Right lobe of liver (tissue), 4 donors: ENCODE data around the gene PSD.

Experiments used
- CTCF ChIP-seq, 4 donors: fragments of 200-600 bp in 3 of 4; fragments of 450-650 bp in 1 of 4; IDR thresholded peaks; one replicate each; pipeline versions ENCODE4 v1.5.1 to v1.8.0; 2016 to 2022; ENCODE audit warnings: antibody characterized with exemption in 4 of 4, mild to moderate bottlenecking in 2 of 4
- POLR2A ChIP-seq: fragments of 450-650 bp; IDR thresholded peaks from one replicate; pipeline ENCODE4 v1.6.1; 2017; ENCODE audit warnings: antibody characterized with exemption, mild to moderate bottlenecking
- donor health status: DM: no; HTN: no; CAD: no.
- donor health status: DM: no; HTN: no; CAD: no.
- donor health status: DM: no; HTN: yes; CAD: no.

GRCh38 chr10:102392306-102392705 is 26.3 kb downstream of the PSD start:
- no peak for TF ChIP-seq CTCF (IDR thresholded peaks at IDR 0.05)
- TF ChIP-seq POLR2A = no peak
